Anterior cingulate cortex (tissue), 58 donors: ENCODE results near the gene FHOD1.
A peak's percentile ranks its signal among the peaks of the same experiment; 100 is the strongest.

Source experiments
- DNase-seq, 58 donors: peaks; one replicate each; lab custom pipeline; 2025; lab: John Stamatoyannopoulos, UW

Gene FHOD1

GRCh38 chr16:67252609-67253497 is 5.6 kb upstream of the FHOD1 start:
- DNase-seq: peak in 18 of 58 donors; percentile 8 to 54 (median 38)

GRCh38 chr16:67250045-67250327 is 2.7 kb upstream of the FHOD1 start:
- DNase-seq: no peak

DNA sequence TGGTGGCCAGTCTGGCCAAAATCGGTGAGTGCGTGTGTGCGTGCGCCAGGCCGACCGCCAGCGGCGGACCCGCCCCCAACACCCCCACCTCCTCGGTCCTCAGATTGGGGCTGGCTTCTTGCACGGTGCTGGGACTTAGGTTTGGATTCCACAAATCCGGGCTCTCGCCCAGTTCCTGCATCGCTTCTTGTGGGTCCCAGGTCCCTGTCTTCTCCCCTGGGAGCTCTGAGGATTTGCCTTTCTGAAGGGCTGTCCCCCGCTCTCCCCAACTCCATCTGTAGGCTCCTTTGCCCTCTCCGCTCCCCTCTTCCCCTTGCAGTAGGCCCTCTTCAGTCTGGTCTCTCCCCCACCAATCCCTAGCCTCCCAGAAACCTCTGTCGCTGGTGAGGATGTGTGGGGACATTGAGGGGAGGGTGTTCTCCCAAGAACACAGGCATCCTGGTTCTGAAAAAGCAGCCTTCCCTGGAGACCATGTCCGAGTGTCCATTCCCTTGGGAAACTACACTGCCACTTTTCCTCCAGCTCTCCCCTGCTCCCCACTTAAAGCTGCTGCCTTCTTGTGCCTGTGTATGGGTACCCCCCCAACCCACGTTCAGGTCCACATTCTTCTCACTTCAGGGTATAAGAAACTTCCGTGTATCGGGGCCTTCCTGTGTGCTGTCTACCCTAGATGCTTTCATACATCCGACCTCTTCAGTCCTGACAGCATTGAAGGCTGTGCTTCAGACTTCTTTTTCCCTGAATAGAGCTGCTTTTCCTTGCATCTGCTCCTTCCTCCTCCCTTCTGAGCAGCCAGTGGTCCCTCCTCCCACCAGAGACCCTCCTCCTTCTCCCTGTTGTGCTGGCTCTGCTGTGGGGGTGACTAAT is 2.1 kb upstream of the FHOD1 start:
- DNase-seq: no peak

GRCh38 chr16:67248401-67249177 is 1.3 kb upstream of the FHOD1 start, which contains the start of gene SLC9A5:
SLC9A5 (plus strand) TSS chr16:67248979; CDS start chr16:67249015, 36 bp downstream.
- DNase-seq: peak in 5 of 58 donors; percentile 12 to 38 (median 18)

DNA sequence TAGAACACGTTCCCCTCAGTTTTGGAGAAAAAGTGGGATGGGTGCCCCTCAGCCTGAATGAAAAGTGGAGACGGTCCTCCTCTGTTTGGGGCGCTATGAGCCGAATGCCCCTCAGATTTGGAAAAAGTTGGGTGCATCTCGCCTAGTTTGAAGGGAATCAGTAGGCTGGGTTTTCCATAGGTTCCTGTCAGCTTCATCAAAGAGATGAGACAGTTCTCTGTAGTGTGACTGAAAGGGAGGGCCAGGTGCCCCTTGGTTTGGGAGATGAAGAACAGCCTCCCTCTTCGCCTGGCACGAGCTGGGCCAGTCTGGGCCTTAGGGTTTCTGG is 756 bp upstream of the FHOD1 start:
- DNase-seq: no peak

DNA sequence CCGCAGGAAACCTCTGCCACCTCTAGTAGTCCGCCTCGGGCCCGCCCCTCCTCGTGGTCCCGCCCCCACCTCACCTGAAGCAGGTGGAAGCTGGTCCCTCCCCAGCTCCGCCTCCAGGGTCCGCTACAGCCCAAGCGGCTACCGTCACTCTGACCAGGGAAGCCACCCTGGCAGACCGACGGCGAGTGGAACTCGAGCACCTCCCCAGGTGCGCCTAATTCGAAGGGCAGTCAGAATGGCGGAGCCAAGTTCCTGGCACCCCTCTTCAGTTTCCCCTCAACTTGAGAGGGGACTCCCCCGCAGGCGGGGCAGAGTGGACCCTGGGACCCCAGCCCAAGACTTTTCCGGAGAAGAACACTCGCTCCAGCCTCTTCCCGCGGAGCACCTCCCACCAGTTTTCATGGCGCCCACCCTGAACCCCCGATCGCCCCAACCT is 507 bp downstream of the FHOD1 start:
- no peak for DNase-seq

DNA sequence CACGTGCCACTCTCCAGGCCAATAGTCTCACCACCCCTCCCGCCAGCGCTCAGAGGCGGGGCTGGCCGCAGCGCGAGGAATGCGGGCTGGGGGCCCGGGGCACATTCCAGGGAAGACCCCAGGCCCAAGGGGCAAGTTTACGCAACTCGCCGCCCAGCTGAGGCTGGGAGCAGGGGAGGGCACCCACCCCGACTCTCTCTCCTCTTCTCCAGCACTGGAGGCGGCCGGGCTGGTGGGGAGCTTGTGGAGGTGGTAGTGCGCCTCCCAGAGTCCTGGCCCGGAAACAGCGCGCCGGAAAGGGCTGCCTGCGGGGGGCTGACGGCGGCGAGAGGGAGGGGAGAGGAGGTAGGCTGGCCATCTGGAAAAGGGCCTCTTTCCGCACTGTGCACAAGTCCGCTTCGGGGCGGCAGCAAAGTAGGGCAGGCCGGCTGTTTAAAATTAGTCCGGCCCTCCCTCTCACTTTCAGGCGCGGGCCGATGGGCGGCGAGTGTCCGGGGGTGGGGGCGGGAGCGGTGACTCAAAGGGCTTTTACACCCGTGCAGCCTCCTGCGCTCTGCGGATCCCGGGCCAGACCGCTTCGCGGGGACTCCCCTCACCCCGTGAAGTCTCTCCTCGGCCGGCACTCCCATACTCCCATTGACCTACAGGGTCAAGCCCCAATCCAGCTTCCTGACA is 1.1 kb downstream of the FHOD1 start:
- peak in 38 of 58 donors; percentile 18 to 79 (median 54) for DNase-seq

DNA sequence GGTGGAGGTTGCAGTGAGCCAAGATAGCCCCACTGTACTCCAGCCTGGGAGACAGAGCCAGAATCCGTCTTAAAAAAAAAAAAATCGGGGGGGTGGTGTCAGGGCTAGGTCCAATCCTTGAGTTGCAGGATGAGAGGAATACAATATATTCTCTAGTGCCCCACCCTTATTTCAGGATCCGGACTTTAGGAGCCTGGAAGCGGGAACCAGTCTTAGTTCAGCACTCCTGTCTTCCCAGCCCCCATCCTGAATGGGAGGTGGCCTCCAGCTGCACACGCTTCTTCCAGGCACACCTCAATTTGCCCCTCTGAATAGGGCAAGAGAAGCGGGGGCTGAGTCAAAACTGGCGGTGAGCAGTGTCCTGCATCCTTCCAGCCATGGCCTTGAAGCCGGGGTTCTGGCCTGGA is 1.6 kb downstream of the FHOD1 start:
- DNase-seq: no peak

DNA sequence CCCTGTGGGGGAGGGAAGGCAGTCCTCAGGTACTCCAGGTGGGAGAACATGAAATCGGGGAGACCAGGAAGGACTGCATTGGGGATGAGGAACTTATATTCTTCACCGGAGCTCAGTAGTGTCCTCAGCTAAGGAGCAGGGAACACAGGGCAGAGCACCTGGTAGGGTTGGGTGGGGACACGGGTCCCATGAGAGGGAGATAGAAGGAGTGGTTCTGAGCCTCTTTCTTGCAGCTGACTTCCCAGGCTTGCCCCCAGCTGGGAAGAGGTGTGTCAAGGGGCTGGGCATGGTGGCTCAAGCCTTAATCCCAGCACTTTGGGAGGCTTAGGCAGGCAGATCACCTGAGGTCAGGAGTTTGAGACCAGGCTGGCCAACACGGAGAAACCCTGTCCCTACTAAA is 2.1 kb downstream of the FHOD1 start:
- no peak for DNase-seq

DNA sequence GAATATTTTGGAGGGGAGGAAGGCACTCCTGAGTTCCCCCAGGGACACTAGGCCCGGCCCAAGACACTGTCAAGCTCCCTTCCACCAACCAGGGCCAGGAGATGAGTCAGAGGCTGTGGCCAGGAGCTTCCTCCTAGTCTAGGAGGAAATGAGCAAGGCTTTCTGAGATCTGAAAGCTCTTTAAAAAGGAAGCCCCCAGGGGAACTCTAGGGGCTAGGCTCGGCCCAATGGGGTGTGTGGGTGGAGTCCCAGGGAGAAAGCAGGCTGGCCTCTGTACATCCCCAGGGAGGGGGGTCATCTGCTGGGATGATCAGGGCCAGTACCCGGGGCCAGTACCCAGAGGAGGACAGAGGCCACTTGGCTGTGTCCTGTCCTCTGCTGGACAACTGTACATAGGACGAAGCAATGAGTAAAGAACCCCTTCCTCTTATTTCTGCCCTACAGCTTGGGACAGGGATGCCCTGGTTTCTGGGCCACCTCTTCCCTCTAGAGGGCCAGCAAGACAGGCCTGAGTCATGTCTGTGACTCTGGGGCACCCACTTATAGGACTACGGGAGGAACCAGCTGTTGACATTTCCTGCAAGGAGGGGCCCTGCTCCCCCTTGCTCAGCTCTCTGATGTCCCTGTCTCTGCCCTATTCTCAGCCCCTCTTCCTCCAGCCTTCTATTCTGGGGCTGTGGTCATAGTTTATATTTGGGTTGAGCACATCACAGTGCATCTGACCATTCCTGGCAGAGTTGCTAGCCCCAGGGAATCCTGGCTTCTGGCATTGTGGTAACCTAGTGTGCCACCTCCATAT is 2.7 kb downstream of the FHOD1 start:
- DNase-seq: peak in 23 of 58 donors; percentile 14 to 61 (median 36)

- no peak for DNase-seq
Measured at GRCh38 chr16:67243481-67243880, 3.8 kb downstream of the FHOD1 start.

GRCh38 chr16:67242138-67242730 is 5.0 kb downstream of the FHOD1 start:
- no peak for DNase-seq

DNA sequence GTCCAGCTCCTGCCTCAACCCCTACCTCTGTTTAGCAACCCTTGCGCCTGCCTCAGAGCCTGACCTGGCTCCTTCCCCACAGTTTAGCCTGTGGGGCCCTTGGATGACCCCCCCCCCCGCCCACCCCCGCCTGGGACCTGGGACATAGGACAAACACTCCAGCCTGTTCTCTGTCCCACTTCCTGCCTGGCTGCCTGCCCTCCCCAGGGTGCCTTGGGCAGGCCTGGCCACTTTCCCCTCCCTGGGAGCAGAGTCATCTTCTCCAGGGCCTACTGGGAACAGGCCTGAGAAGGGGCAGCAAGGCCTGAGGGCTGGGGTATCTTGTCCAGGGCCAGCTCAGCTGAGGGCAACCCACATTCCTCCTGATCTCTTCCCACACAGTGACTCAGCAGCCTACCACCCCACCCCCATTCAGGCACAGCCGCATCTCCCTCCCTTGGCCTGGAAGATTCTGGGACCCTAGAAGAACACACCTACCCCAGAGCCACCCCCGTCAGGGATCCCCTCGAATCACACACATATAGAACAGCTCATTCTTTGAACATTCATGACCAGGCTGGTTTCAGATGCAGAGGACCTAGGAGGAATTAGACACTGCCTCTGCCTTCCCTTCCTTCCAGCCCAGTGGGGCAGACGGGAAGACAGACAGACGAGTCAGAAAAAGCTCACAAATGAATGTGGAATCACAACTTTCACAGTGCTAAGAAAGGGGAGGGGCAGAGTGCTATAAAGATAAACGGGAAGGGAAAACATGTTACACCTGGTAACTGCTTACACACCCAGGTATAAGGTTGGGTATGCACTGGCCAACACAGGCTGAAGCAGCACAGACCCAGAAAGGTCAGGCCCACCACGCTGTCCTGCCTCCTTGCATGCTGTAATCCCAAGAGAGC is 6.0 kb downstream of the FHOD1 start:
- peak in 4 of 58 donors; percentile 12 to 21 (median 16) for DNase-seq

DNA sequence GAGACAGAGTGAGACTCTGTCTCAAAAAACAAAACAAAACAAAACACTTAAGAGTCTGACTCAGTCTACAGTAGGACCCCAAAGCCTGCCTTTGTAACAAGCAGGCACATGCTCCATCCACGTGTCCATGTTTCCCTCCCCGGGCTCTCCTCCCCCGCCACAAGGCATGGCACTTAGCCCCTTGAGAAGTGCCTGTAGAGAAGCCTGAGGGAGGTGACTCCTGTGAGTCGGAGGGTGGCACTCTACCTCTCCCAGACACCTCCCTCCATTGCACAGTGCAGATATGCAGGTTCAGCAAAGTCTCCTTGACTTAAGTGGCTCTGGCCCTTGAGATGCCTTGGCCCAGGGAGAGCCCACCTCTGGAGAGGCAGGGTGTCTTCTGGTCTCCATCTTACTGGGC is 6.8 kb downstream of the FHOD1 start:
- no peak for DNase-seq

- DNase-seq: no peak
Measured at GRCh38 chr16:67238806-67239470, 8.3 kb downstream of the FHOD1 start.

- DNase-seq: no peak
Measured at GRCh38 chr16:67238278-67238575, 9.1 kb downstream of the FHOD1 start.
